SK-N-SH (cell line): ENCODE results near the gene SUPT3H. TPM values are rescaled to one million over a fixed set of nuclear protein-coding genes. Genes with fewer than 3 reads are reported as not detected.

Source experiments
- CTCF ChIA-PET: fragments of 300-600, 350-600 bp; formaldehyde crosslinking; extraction: SDS; loops from one replicate; lab custom pipeline; 2021; lab: Yijun Ruan, JAX
- POLR2A ChIA-PET: fragments of 350-600 bp; sonication (Branson Sonifier 250); formaldehyde crosslinking; extraction: SDS; loops from one replicate; lab custom pipeline; 2020; ENCODE audit warnings: antibody characterized with exemption, inconsistent platforms; lab: Yijun Ruan, JAX
- DNase-seq: peaks from one replicate; pipeline ENCODE4 v3.0.0; 2012
- H2AFZ ChIP-seq: fragments of 200-600 bp; sonication (generic); 2 replicates; pipeline ENCODE4 v1.8.1; 2016; ENCODE audit warnings: antibody characterized with exemption, mild to moderate bottlenecking, low read depth
- H3F3A ChIP-seq: fragments of 200-600 bp; sonication (generic); replicated peaks from 2 replicates; pipeline ENCODE3; 2016; ENCODE audit warnings: antibody characterized with exemption, mild to moderate bottlenecking; ENCODE audit not compliant: insufficient read depth
- H3K27ac ChIP-seq, 2 experiments: fragments of 200-500 bp in 1 of 2; fragments of 200-600 bp in 1 of 2; sonication (Bioruptor generic) in 1 of 2; sonication (generic), shearing (Covaris generic) in 1 of 2; 2 replicates each; pipeline versions ENCODE4 v1.5.1 to v1.6.1; 2014 to 2016; ENCODE audit warnings: low read depth in 2 of 2, inconsistent platforms in 1 of 2, low read length in 1 of 2, mild to moderate bottlenecking in 1 of 2, mixed read lengths in 1 of 2
- H3K27me3 ChIP-seq: fragments of 200-600 bp; sonication (generic), shearing (Covaris generic); 2 replicates; pipeline ENCODE4 v1.6.1; 2016; ENCODE audit warnings: mixed run types; ENCODE audit not compliant: insufficient read depth
- H3K36me3 ChIP-seq, 2 experiments: fragments of 200-500 bp in 1 of 2; fragments of 200-600 bp in 1 of 2; sonication (Bioruptor generic) in 1 of 2; sonication (generic) in 1 of 2; replicated peaks in 1 of 2; 2 replicates each; pipeline versions ENCODE3 to v1.5.1; 2014 to 2016; ENCODE audit warnings: low read length in 1 of 2, mild to moderate bottlenecking in 1 of 2; ENCODE audit not compliant: insufficient read depth in 2 of 2, control insufficient read depth in 1 of 2
- H3K4me1 ChIP-seq, 2 experiments: fragments of 200-500 bp in 1 of 2; fragments of 200-600 bp in 1 of 2; sonication (Bioruptor generic) in 1 of 2; sonication (generic), shearing (Covaris generic) in 1 of 2; 2 replicates each; pipeline versions ENCODE4 v1.5.1 to v1.6.1; 2014 to 2016; ENCODE audit warnings: low read depth in 1 of 2, low read length in 1 of 2, mixed run types in 1 of 2; ENCODE audit not compliant: insufficient read depth in 2 of 2, control insufficient read depth in 1 of 2
- H3K4me2 ChIP-seq: fragments of 200-600 bp; sonication (generic), shearing (Covaris generic); 2 replicates; pipeline ENCODE4 v1.6.1; 2017; ENCODE audit warnings: mixed run types
- H3K4me3 ChIP-seq, 2 experiments: fragments of 200-500 bp in 1 of 2; fragments of 200-600 bp in 1 of 2; sonication (Bioruptor generic) in 1 of 2; sonication (generic), shearing (Covaris generic) in 1 of 2; 2 replicates each; pipeline versions ENCODE4 v1.5.1 to v1.8.1; 2014 to 2016; ENCODE audit warnings: low read depth in 2 of 2, inconsistent platforms in 1 of 2, low read length in 1 of 2, mild to moderate bottlenecking in 1 of 2, mixed read lengths in 1 of 2, moderate library complexity in 1 of 2
- H3K79me2 ChIP-seq: fragments of 200-600 bp; sonication (generic); 2 replicates; pipeline ENCODE4 v1.8.1; 2017; ENCODE audit warnings: mild to moderate bottlenecking; ENCODE audit not compliant: insufficient read depth
- H3K9ac ChIP-seq: fragments of 200-600 bp; sonication (generic); 2 replicates; pipeline ENCODE4 v1.6.1; 2017; ENCODE audit warnings: mixed run types
- H3K9me2 ChIP-seq: fragments of 200-600 bp; sonication (generic); 2 replicates; pipeline ENCODE4 v1.6.1; 2017; ENCODE audit warnings: mixed run types
- H3K9me3 ChIP-seq: fragments of 200-600 bp; sonication (generic); 2 replicates; pipeline ENCODE4 v1.6.1; 2017; ENCODE audit warnings: mixed run types, mild to moderate bottlenecking, moderate library complexity
- H4K20me1 ChIP-seq: fragments of 200-600 bp; sonication (generic); 2 replicates; pipeline ENCODE4 v1.6.1; 2017; ENCODE audit warnings: mild to moderate bottlenecking, mixed run types; ENCODE audit not compliant: insufficient read depth
- CHD2 ChIP-seq: fragments of 150-350 bp; IDR thresholded peaks from 2 replicates; pipeline ENCODE4 v1.6.1; 2018; ENCODE audit warnings: low read length; ENCODE audit not compliant: partially characterized antibody
- ELF1 ChIP-seq: IDR thresholded peaks from 2 replicates; pipeline ENCODE4 v1.4.0; 2012
- EP300 ChIP-seq, 2 experiments: IDR thresholded peaks; 2 replicates each; pipeline versions ENCODE4 v1.4.0 to v1.6.1; 2012; ENCODE audit warnings: borderline replicate concordance in 1 of 2, low read depth in 1 of 2, low read length in 1 of 2
- FOSL2 ChIP-seq: IDR thresholded peaks from 2 replicates; pipeline ENCODE4 v1.4.0; 2012; ENCODE audit warnings: low read depth, mild to moderate bottlenecking, moderate library complexity, borderline replicate concordance
- FOXM1 ChIP-seq: IDR thresholded peaks from 2 replicates; pipeline ENCODE4 v1.4.0; 2012; ENCODE audit warnings: low read depth, mild to moderate bottlenecking
- GABPA ChIP-seq: IDR thresholded peaks from 2 replicates; pipeline ENCODE4 v1.4.0; 2012; ENCODE audit warnings: low read depth, mild to moderate bottlenecking
- GATA2 ChIP-seq: sonication (generic); formaldehyde crosslinking; IDR thresholded peaks from 2 replicates; pipeline ENCODE4 v1.5.0; 2020; ENCODE audit warnings: mild to moderate bottlenecking, missing genetic modification reagents
- JUND ChIP-seq: IDR thresholded peaks from 2 replicates; pipeline ENCODE4 v1.4.0; 2012
- MEF2A ChIP-seq: IDR thresholded peaks from 2 replicates; pipeline ENCODE4 v1.4.0; 2012; ENCODE audit warnings: low read depth, borderline replicate concordance
- NFIC ChIP-seq: IDR thresholded peaks from 2 replicates; pipeline ENCODE4 v1.4.0; 2012; ENCODE audit warnings: borderline replicate concordance
- POLR2AphosphoS5 ChIP-seq: IDR thresholded peaks from 2 replicates; pipeline ENCODE4 v1.6.1; 2012; ENCODE audit warnings: low read depth, low read length
- RCOR1 ChIP-seq: fragments of 150-350 bp; IDR thresholded peaks from 2 replicates; pipeline ENCODE4 v1.6.1; 2017; ENCODE audit warnings: antibody characterized with exemption, low read length
- REST ChIP-seq: IDR thresholded peaks from 2 replicates; pipeline ENCODE4 v1.6.1; 2012; ENCODE audit warnings: mild to moderate bottlenecking, low read depth, low read length, moderate library complexity
- RFX5 ChIP-seq: IDR thresholded peaks from 2 replicates; pipeline ENCODE4 v1.6.1; 2012; ENCODE audit warnings: mild to moderate bottlenecking, improper control_type of control experiment, low read length
- RXRA ChIP-seq: IDR thresholded peaks from 2 replicates; pipeline ENCODE4 v1.4.0; 2012; ENCODE audit warnings: low read depth, mild to moderate bottlenecking, borderline replicate concordance
- SIN3A ChIP-seq: IDR thresholded peaks from 2 replicates; pipeline ENCODE4 v1.6.1; 2012; ENCODE audit warnings: low read depth, mild to moderate bottlenecking, low read length, moderate library complexity, borderline replicate concordance
- TCF12 ChIP-seq: IDR thresholded peaks from 2 replicates; pipeline ENCODE4 v1.4.0; 2012
- USF1 ChIP-seq: IDR thresholded peaks from 2 replicates; pipeline ENCODE4 v1.4.0; 2012; ENCODE audit warnings: low read depth, borderline replicate concordance
- YY1 ChIP-seq: IDR thresholded peaks from 2 replicates; pipeline ENCODE4 v1.4.0; 2012; ENCODE audit warnings: low read depth, mild to moderate bottlenecking
- WGBS: methylation state at CpG from one replicate; pipeline ENCODE4 v1.1.6; 2017; ENCODE audit warnings: low lambda C conversion rate; 5-methylcytosine and 5-hydroxymethylcytosine counted together
- polyA plus RNA-seq, 3 experiments: library from polyadenylated mRNA; depleted of rRNA; stranded (reverse); fragments of >200 nt; gene quantifications; 2 replicates each; pipeline ENCODE4 v1.2.3, GENCODE V29; 2012

Gene SUPT3H
- polyA plus RNA-seq, 1 of the 3 experiments (the other 2 are of a cell fraction) = 10.9 TPM

DNA sequence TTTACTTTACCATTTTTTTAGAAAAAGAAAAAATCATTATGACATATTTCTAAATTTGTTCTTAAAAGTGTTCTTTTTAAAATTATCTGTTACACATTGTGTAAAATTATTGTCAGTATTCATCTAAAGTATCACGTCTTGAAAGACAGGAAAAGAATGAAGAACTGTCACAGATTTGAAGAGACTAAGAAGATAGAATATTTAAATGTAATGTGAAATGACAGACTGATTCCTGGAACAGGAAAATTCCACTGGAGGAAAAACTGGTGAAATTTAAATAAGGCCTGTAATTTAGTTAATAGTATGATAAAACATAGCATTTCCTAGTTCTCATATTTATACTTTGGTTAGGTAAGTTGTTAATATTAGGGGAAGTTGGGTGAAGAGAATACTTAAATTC lies 102.4 kb downstream of the SUPT3H start:
- CTCF ChIA-PET = no interaction called here
- no peaks in the 10 kb centered on the region for H3K9me2 ChIP-seq
- no peak overlapping the region for H2AFZ ChIP-seq
- no peak overlapping the region for H3K27ac ChIP-seq
- H3K9me3 ChIP-seq = no peaks in the 10 kb centered on the region
- DNase-seq = no peak
- H3F3A ChIP-seq = no peaks in the 10 kb centered on the region
- peaks cover 0 to 2% of the 10 kb centered on the region in 2 experiments for H3K36me3 ChIP-seq
- no peaks in the 10 kb centered on the region for H4K20me1 ChIP-seq
- no peaks in the 10 kb centered on the region for H3K27me3 ChIP-seq
- no peaks in the 10 kb centered on the region for H3K4me1 ChIP-seq
- POLR2A ChIA-PET = no interaction called here
- no peaks in the 10 kb centered on the region for H3K79me2 ChIP-seq
- WGBS = 93% methylated on average over 1 of the region's 1 CpG
- H3K4me2 ChIP-seq = no peak overlapping the region
- TF ChIP-seq GABPA (no peak), USF1 (no peak), EP300 (IDR thresholded peaks at IDR 0.05; ENCODE audit: borderline replicate concordance in 1 of 2, low read depth in 1 of 2, low read length in 1 of 2) (no peak), FOXM1 (no peak), CHD2 (no peak), RCOR1 (no peak), JUND (no peak), FOSL2 (no peak), ELF1 (no peak), RXRA (no peak), REST (no peak), NFIC (no peak), GATA2 (CRISPR knock-in tag) (no peak), SIN3A (no peak), POLR2AphosphoS5 (no peak), TCF12 (no peak), RFX5 (no peak), YY1 (no peak), MEF2A (no peak)
- TF ChIP-seq, all 33 proteins: peak for 0
- Histone ChIP-seq H3K4me3 (no peak overlapping the region), H3K9ac (no peak overlapping the region)
